ENCODE results near the gene RAB25.

The RAB25 gene

DNA sequence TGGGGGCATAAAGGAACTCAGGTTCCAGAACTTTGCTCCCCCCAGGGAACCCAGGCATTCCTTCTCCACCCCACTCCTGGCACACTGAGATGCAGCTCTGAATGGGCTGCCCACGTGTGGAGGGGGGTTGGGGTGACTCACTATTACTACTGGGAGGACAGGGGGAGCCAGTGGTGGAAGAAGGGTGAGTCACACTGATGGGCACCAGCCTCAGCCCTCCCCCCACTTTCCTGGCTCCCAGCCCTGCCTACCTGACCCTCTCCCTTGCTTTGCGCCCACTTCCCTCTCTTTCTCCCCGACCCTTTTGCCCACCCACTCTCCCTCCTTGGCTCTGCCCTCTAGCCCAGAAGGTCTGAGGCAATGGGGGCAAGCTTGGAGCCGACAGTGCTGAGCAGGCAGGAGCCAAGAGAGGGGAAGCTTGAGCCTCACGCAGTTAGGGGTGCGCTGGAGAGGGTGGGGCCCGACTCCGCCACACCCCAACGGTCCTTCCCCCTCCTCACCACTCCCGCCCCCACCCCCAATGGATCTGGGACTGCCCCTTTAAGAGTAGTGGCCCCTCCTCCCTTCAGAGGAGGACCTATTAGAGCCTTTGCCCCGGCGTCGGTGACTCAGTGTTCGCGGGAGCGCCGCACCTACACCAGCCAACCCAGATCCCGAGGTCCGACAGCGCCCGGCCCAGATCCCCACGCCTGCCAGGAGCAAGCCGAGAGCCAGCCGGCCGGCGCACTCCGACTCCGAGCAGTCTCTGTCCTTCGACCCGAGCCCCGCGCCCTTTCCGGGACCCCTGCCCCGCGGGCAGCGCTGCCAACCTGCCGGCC lies 53.4 kb downstream of the RAB25 start, which contains the start of gene LMNA (continued):
- TF ChIP-seq, protein P1, sequence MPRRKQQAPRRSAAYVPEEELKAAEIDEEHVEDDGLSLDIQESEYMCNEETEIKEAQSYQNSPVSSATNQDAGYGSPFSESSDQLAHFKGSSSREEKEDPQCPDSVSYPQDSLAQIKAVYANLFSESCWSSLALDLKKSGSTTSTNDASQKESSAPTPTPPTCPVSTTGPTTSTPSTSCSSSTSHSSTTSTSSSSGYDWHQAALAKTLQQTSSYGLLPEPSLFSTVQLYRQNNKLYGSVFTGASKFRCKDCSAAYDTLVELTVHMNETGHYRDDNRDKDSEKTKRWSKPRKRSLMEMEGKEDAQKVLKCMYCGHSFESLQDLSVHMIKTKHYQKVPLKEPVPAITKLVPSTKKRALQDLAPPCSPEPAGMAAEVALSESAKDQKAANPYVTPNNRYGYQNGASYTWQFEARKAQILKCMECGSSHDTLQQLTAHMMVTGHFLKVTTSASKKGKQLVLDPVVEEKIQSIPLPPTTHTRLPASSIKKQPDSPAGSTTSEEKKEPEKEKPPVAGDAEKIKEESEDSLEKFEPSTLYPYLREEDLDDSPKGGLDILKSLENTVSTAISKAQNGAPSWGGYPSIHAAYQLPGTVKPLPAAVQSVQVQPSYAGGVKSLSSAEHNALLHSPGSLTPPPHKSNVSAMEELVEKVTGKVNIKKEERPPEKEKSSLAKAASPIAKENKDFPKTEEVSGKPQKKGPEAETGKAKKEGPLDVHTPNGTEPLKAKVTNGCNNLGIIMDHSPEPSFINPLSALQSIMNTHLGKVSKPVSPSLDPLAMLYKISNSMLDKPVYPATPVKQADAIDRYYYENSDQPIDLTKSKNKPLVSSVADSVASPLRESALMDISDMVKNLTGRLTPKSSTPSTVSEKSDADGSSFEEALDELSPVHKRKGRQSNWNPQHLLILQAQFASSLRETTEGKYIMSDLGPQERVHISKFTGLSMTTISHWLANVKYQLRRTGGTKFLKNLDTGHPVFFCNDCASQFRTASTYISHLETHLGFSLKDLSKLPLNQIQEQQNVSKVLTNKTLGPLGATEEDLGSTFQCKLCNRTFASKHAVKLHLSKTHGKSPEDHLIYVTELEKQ (tag by site-specific recombination; IDR thresholded peaks at IDR 0.05; ENCODE audit: borderline replicate concordance): peak; percentile 65; the same call in 1 of the 2 replicates
- TF ChIP-seq ZNF133 (tag by site-specific recombination; IDR thresholded peaks at IDR 0.05): no peak
- TF ChIP-seq ZNF138 (tag by site-specific recombination; IDR thresholded peaks at IDR 0.05; ENCODE audit: borderline replicate concordance): no peak
- peak; percentile 23; the same call in 1 of the 2 replicates for TF ChIP-seq ZNF623 (tag by site-specific recombination; IDR thresholded peaks at IDR 0.05)
- TF ChIP-seq, protein P2, sequence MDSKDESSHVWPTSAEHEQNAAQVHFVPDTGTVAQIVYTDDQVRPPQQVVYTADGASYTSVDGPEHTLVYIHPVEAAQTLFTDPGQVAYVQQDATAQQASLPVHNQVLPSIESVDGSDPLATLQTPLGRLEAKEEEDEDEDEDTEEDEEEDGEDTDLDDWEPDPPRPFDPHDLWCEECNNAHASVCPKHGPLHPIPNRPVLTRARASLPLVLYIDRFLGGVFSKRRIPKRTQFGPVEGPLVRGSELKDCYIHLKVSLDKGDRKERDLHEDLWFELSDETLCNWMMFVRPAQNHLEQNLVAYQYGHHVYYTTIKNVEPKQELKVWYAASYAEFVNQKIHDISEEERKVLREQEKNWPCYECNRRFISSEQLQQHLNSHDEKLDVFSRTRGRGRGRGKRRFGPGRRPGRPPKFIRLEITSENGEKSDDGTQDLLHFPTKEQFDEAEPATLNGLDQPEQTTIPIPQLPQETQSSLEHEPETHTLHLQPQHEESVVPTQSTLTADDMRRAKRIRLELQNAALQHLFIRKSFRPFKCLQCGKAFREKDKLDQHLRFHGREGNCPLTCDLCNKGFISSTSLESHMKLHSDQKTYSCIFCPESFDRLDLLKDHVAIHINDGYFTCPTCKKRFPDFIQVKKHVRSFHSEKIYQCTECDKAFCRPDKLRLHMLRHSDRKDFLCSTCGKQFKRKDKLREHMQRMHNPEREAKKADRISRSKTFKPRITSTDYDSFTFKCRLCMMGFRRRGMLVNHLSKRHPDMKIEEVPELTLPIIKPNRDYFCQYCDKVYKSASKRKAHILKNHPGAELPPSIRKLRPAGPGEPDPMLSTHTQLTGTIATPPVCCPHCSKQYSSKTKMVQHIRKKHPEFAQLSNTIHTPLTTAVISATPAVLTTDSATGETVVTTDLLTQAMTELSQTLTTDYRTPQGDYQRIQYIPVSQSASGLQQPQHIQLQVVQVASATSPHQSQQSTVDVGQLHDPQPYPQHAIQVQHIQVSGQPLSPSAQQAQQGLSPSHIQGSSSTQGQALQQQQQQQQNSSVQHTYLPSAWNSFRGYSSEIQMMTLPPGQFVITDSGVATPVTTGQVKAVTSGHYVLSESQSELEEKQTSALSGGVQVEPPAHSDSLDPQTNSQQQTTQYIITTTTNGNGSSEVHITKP (tag by site-specific recombination; IDR thresholded peaks at IDR 0.05): peak; percentile 99
- TF ChIP-seq ZNF239 (tag by site-specific recombination; IDR thresholded peaks at IDR 0.05): no peak
- TF ChIP-seq KLF1 (tag by site-specific recombination; IDR thresholded peaks at IDR 0.05): peak; percentile 90
- TF ChIP-seq ZBTB48 (tag by site-specific recombination; IDR thresholded peaks at IDR 0.05): peak; percentile 89; the same call in 1 of the 2 replicates
- peak; percentile 99 for TF ChIP-seq ZFHX2 (tag by site-specific recombination; conservative IDR thresholded peaks at IDR 0.05)
- TF ChIP-seq, protein P3, sequence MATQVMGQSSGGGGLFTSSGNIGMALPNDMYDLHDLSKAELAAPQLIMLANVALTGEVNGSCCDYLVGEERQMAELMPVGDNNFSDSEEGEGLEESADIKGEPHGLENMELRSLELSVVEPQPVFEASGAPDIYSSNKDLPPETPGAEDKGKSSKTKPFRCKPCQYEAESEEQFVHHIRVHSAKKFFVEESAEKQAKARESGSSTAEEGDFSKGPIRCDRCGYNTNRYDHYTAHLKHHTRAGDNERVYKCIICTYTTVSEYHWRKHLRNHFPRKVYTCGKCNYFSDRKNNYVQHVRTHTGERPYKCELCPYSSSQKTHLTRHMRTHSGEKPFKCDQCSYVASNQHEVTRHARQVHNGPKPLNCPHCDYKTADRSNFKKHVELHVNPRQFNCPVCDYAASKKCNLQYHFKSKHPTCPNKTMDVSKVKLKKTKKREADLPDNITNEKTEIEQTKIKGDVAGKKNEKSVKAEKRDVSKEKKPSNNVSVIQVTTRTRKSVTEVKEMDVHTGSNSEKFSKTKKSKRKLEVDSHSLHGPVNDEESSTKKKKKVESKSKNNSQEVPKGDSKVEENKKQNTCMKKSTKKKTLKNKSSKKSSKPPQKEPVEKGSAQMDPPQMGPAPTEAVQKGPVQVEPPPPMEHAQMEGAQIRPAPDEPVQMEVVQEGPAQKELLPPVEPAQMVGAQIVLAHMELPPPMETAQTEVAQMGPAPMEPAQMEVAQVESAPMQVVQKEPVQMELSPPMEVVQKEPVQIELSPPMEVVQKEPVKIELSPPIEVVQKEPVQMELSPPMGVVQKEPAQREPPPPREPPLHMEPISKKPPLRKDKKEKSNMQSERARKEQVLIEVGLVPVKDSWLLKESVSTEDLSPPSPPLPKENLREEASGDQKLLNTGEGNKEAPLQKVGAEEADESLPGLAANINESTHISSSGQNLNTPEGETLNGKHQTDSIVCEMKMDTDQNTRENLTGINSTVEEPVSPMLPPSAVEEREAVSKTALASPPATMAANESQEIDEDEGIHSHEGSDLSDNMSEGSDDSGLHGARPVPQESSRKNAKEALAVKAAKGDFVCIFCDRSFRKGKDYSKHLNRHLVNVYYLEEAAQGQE (tag by site-specific recombination; IDR thresholded peaks at IDR 0.05): no peak
- no peak for TF ChIP-seq ZNF596 (tag by site-specific recombination; IDR thresholded peaks at IDR 0.05)
- TF ChIP-seq ZNF354C (tag by site-specific recombination; IDR thresholded peaks at IDR 0.05; ENCODE audit: borderline replicate concordance, low read depth): no peak
- peak; percentile 59; the same call in 1 of the 2 replicates for TF ChIP-seq ZNF501 (tag by site-specific recombination; IDR thresholded peaks at IDR 0.05)
- TF ChIP-seq ZNF311 (tag by site-specific recombination; IDR thresholded peaks at IDR 0.05; ENCODE audit: borderline replicate concordance): no peak
- TF ChIP-seq, protein P4, sequence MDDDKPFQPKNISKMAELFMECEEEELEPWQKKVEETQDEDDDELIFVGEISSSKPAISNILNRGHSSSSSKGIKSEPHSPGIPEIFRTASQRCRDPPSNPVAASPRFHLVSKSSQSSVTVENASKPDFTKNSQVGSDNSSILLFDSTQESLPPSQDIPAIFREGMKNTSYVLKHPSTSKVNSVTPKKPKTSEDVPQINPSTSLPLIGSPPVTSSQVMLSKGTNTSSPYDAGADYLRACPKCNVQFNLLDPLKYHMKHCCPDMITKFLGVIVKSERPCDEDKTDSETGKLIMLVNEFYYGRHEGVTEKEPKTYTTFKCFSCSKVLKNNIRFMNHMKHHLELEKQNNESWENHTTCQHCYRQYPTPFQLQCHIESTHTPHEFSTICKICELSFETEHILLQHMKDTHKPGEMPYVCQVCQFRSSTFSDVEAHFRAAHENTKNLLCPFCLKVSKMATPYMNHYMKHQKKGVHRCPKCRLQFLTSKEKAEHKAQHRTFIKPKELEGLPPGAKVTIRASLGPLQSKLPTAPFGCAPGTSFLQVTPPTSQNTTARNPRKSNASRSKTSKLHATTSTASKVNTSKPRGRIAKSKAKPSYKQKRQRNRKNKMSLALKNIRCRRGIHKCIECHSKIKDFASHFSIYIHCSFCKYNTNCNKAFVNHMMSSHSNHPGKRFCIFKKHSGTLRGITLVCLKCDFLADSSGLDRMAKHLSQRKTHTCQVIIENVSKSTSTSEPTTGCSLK (tag by site-specific recombination; IDR thresholded peaks at IDR 0.05): no peak
- TF ChIP-seq WT1 (tag by site-specific recombination; IDR thresholded peaks at IDR 0.05): peak; percentile 79
- peak; percentile 76 for TF ChIP-seq KLF9 (tag by site-specific recombination; IDR thresholded peaks at IDR 0.05; ENCODE audit: low read depth)
- TF ChIP-seq ZNF341 (tag by site-specific recombination; IDR thresholded peaks at IDR 0.05; ENCODE audit: low read depth): no peak
- TF ChIP-seq BCL11B (tag by site-specific recombination; IDR thresholded peaks at IDR 0.05; ENCODE audit: low read depth): peak; percentile 84
- TF ChIP-seq, protein P5, sequence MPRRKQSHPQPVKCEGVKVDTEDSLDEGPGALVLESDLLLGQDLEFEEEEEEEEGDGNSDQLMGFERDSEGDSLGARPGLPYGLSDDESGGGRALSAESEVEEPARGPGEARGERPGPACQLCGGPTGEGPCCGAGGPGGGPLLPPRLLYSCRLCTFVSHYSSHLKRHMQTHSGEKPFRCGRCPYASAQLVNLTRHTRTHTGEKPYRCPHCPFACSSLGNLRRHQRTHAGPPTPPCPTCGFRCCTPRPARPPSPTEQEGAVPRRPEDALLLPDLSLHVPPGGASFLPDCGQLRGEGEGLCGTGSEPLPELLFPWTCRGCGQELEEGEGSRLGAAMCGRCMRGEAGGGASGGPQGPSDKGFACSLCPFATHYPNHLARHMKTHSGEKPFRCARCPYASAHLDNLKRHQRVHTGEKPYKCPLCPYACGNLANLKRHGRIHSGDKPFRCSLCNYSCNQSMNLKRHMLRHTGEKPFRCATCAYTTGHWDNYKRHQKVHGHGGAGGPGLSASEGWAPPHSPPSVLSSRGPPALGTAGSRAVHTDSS (tag by site-specific recombination; IDR thresholded peaks at IDR 0.05): no peak
- TF ChIP-seq ZNF335 (tag by site-specific recombination; conservative IDR thresholded peaks at IDR 0.05): peak; percentile 78
- TF ChIP-seq HOXC10 (CRISPR knock-in tag; IDR thresholded peaks at IDR 0.05): no peak
- TF ChIP-seq MEIS1 (CRISPR knock-in tag; IDR thresholded peaks at IDR 0.05; ENCODE audit: borderline replicate concordance): no peak

All from HEK293 (cell line).